HG03025 (cell line): ENCODE measurements around the gene HPS5.
A peak's percentile ranks its signal among the peaks of the same experiment; 100 is the strongest.

Source experiments
- ATAC-seq: cut with Tn5 transposase; IDR thresholded peaks from one replicate; pipeline ENCODE4 v1.9.1; 2021; ENCODE audit warnings: mild to moderate bottlenecking, moderate library complexity; ENCODE audit not compliant: unreplicated experiment, low FRiP score

Gene HPS5

GRCh38 chr11:18246379-18247190, 75.4 kb downstream of the HPS5 start:
- ATAC-seq, result peak; percentile 77

- ATAC-seq, result no peak
Observed at GRCh38 chr11:18245396-18245795, 76.5 kb downstream of the HPS5 start.

GRCh38 chr11:18243783-18244362, 78.1 kb downstream of the HPS5 start:
- ATAC-seq, result no peak

- no peak for ATAC-seq
Observed at GRCh38 chr11:18239655-18240054, 82.3 kb downstream of the HPS5 start.

GRCh38 chr11:18236664-18237356, 85.1 kb downstream of the HPS5 start, which contains the start of gene SAA4:
SAA4 (minus strand) TSS chr11:18236802; CDS start chr11:18235926, 876 bp downstream.
- ATAC-seq, result no peak

- no peak for ATAC-seq
Observed at GRCh38 chr11:18235394-18236334, 86.3 kb downstream of the HPS5 start.

- no peak for ATAC-seq
Observed at GRCh38 chr11:18233912-18234311, 88.0 kb downstream of the HPS5 start.

- no peak for ATAC-seq
Observed at GRCh38 chr11:18230859-18231258, 91.1 kb downstream of the HPS5 start.

- ATAC-seq, result peak; percentile 93
Observed at GRCh38 chr11:18229501-18229900, 92.4 kb downstream of the HPS5 start.
